ENCODE data around the gene ALDH1B1. TPM values are rescaled to one million over a fixed set of nuclear protein-coding genes. Genes with fewer than 3 reads are reported as not detected.

The ALDH1B1 gene
- total RNA-seq, 6 donors from 2014 or later, result 2.1 to 18.0 (median 8.5) TPM

GRCh38 chr9:38345851-38346755 is 46.4 kb upstream of the ALDH1B1 start:
- ATAC-seq (ENCODE audit: low FRiP score in 2 of 2) (no peak), DNase-seq (no peak)
- Histone ChIP-seq H3K9me3 (no peaks in the 10 kb centered on the region), H3K27ac (no peak overlapping the region), H3K4me3 (no peak overlapping the region), H3K4me1 (no peaks in the 10 kb centered on the region), H3K36me3 (no peaks in the 10 kb centered on the region), H3K27me3 (no peaks in the 10 kb centered on the region)
- TF ChIP-seq CTCF (IDR thresholded peaks at IDR 0.05), result no peak
- TF ChIP-seq EP300 (IDR thresholded peaks at IDR 0.05), result no peak
- TF ChIP-seq POLR2AphosphoS5 (IDR thresholded peaks at IDR 0.05), result no peak
- TF ChIP-seq POLR2A (IDR thresholded peaks at IDR 0.05), result no peak
- 84 to 93% methylated on average over 10 of the region's 10 CpGs for WGBS, 2 donors

- DNase-seq (peak in 1 of 2 donors; percentile 42), ATAC-seq (ENCODE audit: low FRiP score in 2 of 2) (peak in 1 of 2 donors; percentile 18)
- Histone ChIP-seq H3K9me3 (no peaks in the 10 kb centered on the region), H3K36me3 (no peaks in the 10 kb centered on the region), H3K4me1 (no peaks in the 10 kb centered on the region), H3K27ac (no peak overlapping the region), H3K27me3 (no peaks in the 10 kb centered on the region), H3K4me3 (no peak overlapping the region)
- TF ChIP-seq POLR2AphosphoS5 (IDR thresholded peaks at IDR 0.05), result no peak
- TF ChIP-seq EP300 (IDR thresholded peaks at IDR 0.05), result no peak
- TF ChIP-seq CTCF (IDR thresholded peaks at IDR 0.05), result no peak
- TF ChIP-seq POLR2A (IDR thresholded peaks at IDR 0.05), result no peak
- WGBS, 2 donors, result 51 to 66% methylated on average over 5 to 7 of the region's 7 CpGs
These were observed 45.7 kb upstream of the ALDH1B1 start for GRCh38 chr9:38346811-38347210.

- Histone ChIP-seq H3K36me3 (no peaks in the 10 kb centered on the region), H3K4me3 (no peak overlapping the region), H3K9me3 (no peaks in the 10 kb centered on the region), H3K27me3 (no peaks in the 10 kb centered on the region), H3K4me1 (no peaks in the 10 kb centered on the region), H3K27ac (no peak overlapping the region)
- no peak for TF ChIP-seq POLR2A (IDR thresholded peaks at IDR 0.05)
- TF ChIP-seq CTCF (IDR thresholded peaks at IDR 0.05), result no peak
- TF ChIP-seq EP300 (IDR thresholded peaks at IDR 0.05), result no peak
- TF ChIP-seq POLR2AphosphoS5 (IDR thresholded peaks at IDR 0.05), result no peak
- DNase-seq (no peak), ATAC-seq (ENCODE audit: low FRiP score in 2 of 2) (peak in 1 of 2 donors; percentile 31)
- WGBS, 2 donors, result 67 to 89% methylated on average over 2 of the region's 2 CpGs
These were observed 45.2 kb upstream of the ALDH1B1 start for GRCh38 chr9:38347271-38347671.

GRCh38 chr9:38347946-38348345 is 44.6 kb upstream of the ALDH1B1 start:
- no peak overlapping the region for H3K27ac ChIP-seq
- no peaks in the 10 kb centered on the region for H3K4me1 ChIP-seq
- ATAC-seq (ENCODE audit: low FRiP score in 2 of 2) (no peak), DNase-seq (no peak)
- TF ChIP-seq EP300 (IDR thresholded peaks at IDR 0.05) (no peak), POLR2A (IDR thresholded peaks at IDR 0.05) (no peak), CTCF (IDR thresholded peaks at IDR 0.05) (no peak), POLR2AphosphoS5 (IDR thresholded peaks at IDR 0.05) (no peak)
- no peaks in the 10 kb centered on the region for H3K27me3 ChIP-seq
- H3K36me3 ChIP-seq, result no peaks in the 10 kb centered on the region
- H3K4me3 ChIP-seq, result no peak overlapping the region
- 85 to 88% methylated on average over 3 of the region's 3 CpGs for WGBS, 2 donors
- no peaks in the 10 kb centered on the region for H3K9me3 ChIP-seq

All from upper lobe of left lung (tissue), 6 donors.